ENCODE data around the gene LNP1.
"Not testable (repeated sequence)": the region's sequence is repeated elsewhere in the genome, so short reads cannot be mapped to it uniquely, and the experiment has no call there.

The LNP1 gene

GRCh38 chr3:100440895-100441294 is 39.6 kb downstream of the LNP1 start:
- H3K27me3 ChIP-seq (ENCODE audit: control insufficient read depth, insufficient read depth, low read length) = no peaks in the 10 kb centered on the region
- H3K36me3 ChIP-seq (ENCODE audit: insufficient read depth, low read length) = no peaks in the 10 kb centered on the region
- H3K9ac ChIP-seq (ENCODE audit: low read depth, low read length) = no peak overlapping the region
- H3K4me1 ChIP-seq (ENCODE audit: control insufficient read depth, insufficient read depth, low read length) = no peaks in the 10 kb centered on the region
- no peaks in the 10 kb centered on the region for H3K9me3 ChIP-seq (replicated peaks; ENCODE audit: low read length)
- H3K4me3 ChIP-seq (ENCODE audit: low read length) = no peak overlapping the region
- H3K4me2 ChIP-seq (ENCODE audit: low read length) = no peak overlapping the region

DNA sequence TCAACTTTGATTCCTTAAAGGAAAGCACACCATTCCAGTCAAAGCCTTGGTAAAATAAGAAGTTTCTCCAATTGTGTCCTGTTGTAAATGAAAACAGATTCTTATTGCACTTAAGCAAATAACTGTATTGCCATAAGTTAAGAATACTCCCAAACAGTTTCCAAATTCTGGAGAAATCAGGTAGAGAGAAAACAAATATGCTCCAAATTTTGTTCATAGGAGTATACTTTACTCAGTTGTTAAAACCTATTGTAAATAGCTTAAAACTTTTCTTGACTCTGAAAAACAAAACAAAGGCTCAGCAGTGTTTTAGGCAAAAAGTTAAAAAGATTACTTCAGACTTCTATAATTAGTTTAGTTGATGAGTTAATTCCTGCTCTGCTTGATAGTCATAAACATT is 42.4 kb downstream of the LNP1 start:
- H3K9ac ChIP-seq (ENCODE audit: low read depth, low read length) = no peak overlapping the region

GRCh38 chr3:100447067-100447466 is 45.7 kb downstream of the LNP1 start:
- H3K36me3 ChIP-seq (ENCODE audit: insufficient read depth, low read length); H3K4me1 ChIP-seq (ENCODE audit: control insufficient read depth, insufficient read depth, low read length); H3K4me3 ChIP-seq (ENCODE audit: low read length); H3K27me3 ChIP-seq (ENCODE audit: control insufficient read depth, insufficient read depth, low read length); H3K9me3 ChIP-seq (replicated peaks; ENCODE audit: low read length); H3K4me2 ChIP-seq (ENCODE audit: low read length); H3K9ac ChIP-seq (ENCODE audit: low read depth, low read length): not testable (repeated sequence)

More for the DNA sequence above, 42.4 kb downstream of the LNP1 start:
- Histone ChIP-seq H3K27me3 (ENCODE audit: control insufficient read depth, insufficient read depth, low read length) (no peaks in the 10 kb centered on the region), H3K4me1 (ENCODE audit: control insufficient read depth, insufficient read depth, low read length) (no peaks in the 10 kb centered on the region), H3K4me3 (ENCODE audit: low read length) (no peak overlapping the region), H3K9me3 (replicated peaks; ENCODE audit: low read length) (no peaks in the 10 kb centered on the region), H3K36me3 (ENCODE audit: insufficient read depth, low read length) (no peaks in the 10 kb centered on the region), H3K4me2 (ENCODE audit: low read length) (no peak overlapping the region)

- Histone ChIP-seq H3K9ac (ENCODE audit: low read depth, low read length) (no peak overlapping the region), H3K4me1 (ENCODE audit: control insufficient read depth, insufficient read depth, low read length) (no peaks in the 10 kb centered on the region), H3K4me2 (ENCODE audit: low read length) (no peak overlapping the region), H3K4me3 (ENCODE audit: low read length) (no peak overlapping the region), H3K9me3 (replicated peaks; ENCODE audit: low read length) (no peaks in the 10 kb centered on the region), H3K36me3 (ENCODE audit: insufficient read depth, low read length) (no peaks in the 10 kb centered on the region), H3K27me3 (ENCODE audit: control insufficient read depth, insufficient read depth, low read length) (no peaks in the 10 kb centered on the region)
Observed at GRCh38 chr3:100448079-100448478, 46.7 kb downstream of the LNP1 start.

GRCh38 chr3:100449214-100449613 is 47.9 kb downstream of the LNP1 start:
- no peaks in the 10 kb centered on the region for H3K27me3 ChIP-seq (ENCODE audit: control insufficient read depth, insufficient read depth, low read length)
- H3K4me2 ChIP-seq (ENCODE audit: low read length) = no peak overlapping the region
- H3K9me3 ChIP-seq (replicated peaks; ENCODE audit: low read length) = no peaks in the 10 kb centered on the region
- H3K36me3 ChIP-seq (ENCODE audit: insufficient read depth, low read length) = no peaks in the 10 kb centered on the region
- no peaks in the 10 kb centered on the region for H3K4me1 ChIP-seq (ENCODE audit: control insufficient read depth, insufficient read depth, low read length)
- H3K9ac ChIP-seq (ENCODE audit: low read depth, low read length) = no peak overlapping the region
- no peak overlapping the region for H3K4me3 ChIP-seq (ENCODE audit: low read length)

- no peaks in the 10 kb centered on the region for H3K9me3 ChIP-seq (replicated peaks; ENCODE audit: low read length)
- H3K27me3 ChIP-seq (ENCODE audit: control insufficient read depth, insufficient read depth, low read length) = no peaks in the 10 kb centered on the region
- H3K4me1 ChIP-seq (ENCODE audit: control insufficient read depth, insufficient read depth, low read length) = no peaks in the 10 kb centered on the region
- no peak overlapping the region for H3K4me2 ChIP-seq (ENCODE audit: low read length)
- H3K4me3 ChIP-seq (ENCODE audit: low read length) = no peak overlapping the region
- no peak overlapping the region for H3K9ac ChIP-seq (ENCODE audit: low read depth, low read length)
- H3K36me3 ChIP-seq (ENCODE audit: insufficient read depth, low read length) = no peaks in the 10 kb centered on the region
Observed at GRCh38 chr3:100454677-100455076, 53.3 kb downstream of the LNP1 start.

GRCh38 chr3:100455841-100456550 is 54.7 kb downstream of the LNP1 start:
- H3K27me3 ChIP-seq (ENCODE audit: control insufficient read depth, insufficient read depth, low read length) = no peaks in the 10 kb centered on the region
- no peaks in the 10 kb centered on the region for H3K36me3 ChIP-seq (ENCODE audit: insufficient read depth, low read length)
- H3K4me3 ChIP-seq (ENCODE audit: low read length) = no peak overlapping the region
- no peaks in the 10 kb centered on the region for H3K9me3 ChIP-seq (replicated peaks; ENCODE audit: low read length)
- no peaks in the 10 kb centered on the region for H3K4me1 ChIP-seq (ENCODE audit: control insufficient read depth, insufficient read depth, low read length)
- no peak overlapping the region for H3K4me2 ChIP-seq (ENCODE audit: low read length)
- H3K9ac ChIP-seq (ENCODE audit: low read depth, low read length) = no peak overlapping the region

- no peaks in the 10 kb centered on the region for H3K4me1 ChIP-seq (ENCODE audit: control insufficient read depth, insufficient read depth, low read length)
- H3K9ac ChIP-seq (ENCODE audit: low read depth, low read length) = no peak overlapping the region
- H3K4me2 ChIP-seq (ENCODE audit: low read length) = no peak overlapping the region
- no peaks in the 10 kb centered on the region for H3K9me3 ChIP-seq (replicated peaks; ENCODE audit: low read length)
- H3K36me3 ChIP-seq (ENCODE audit: insufficient read depth, low read length) = no peaks in the 10 kb centered on the region
- no peaks in the 10 kb centered on the region for H3K27me3 ChIP-seq (ENCODE audit: control insufficient read depth, insufficient read depth, low read length)
- H3K4me3 ChIP-seq (ENCODE audit: low read length) = no peak overlapping the region
Observed at GRCh38 chr3:100456745-100457144, 55.4 kb downstream of the LNP1 start.

DNA sequence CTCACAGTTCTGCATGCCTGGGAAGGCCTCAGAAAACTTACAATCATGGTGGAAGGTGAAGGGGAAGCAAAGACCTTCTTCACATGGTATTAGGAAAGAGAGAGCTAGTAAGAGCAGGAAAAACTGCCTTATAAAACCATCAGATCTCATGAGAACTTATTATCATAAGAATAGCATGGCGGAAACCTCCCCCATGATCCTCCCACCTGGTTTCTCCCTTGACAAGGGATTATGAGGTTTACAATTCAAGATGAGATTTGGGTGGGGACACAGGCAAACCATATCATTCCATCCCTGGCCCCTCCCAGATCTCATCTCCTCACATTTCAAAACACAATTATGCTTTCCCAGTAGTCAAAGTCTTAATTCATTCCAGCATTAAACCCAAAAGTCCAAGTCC is 56.5 kb downstream of the LNP1 start:
- Histone ChIP-seq H3K4me3 (ENCODE audit: low read length) (no peak overlapping the region), H3K9ac (ENCODE audit: low read depth, low read length) (no peak overlapping the region), H3K9me3 (replicated peaks; ENCODE audit: low read length) (no peaks in the 10 kb centered on the region), H3K27me3 (ENCODE audit: control insufficient read depth, insufficient read depth, low read length) (no peaks in the 10 kb centered on the region), H3K4me2 (ENCODE audit: low read length) (no peak overlapping the region), H3K4me1 (ENCODE audit: control insufficient read depth, insufficient read depth, low read length) (no peaks in the 10 kb centered on the region), H3K36me3 (ENCODE audit: insufficient read depth, low read length) (no peaks in the 10 kb centered on the region)

GRCh38 chr3:100458814-100459213 is 57.5 kb downstream of the LNP1 start:
- no peaks in the 10 kb centered on the region for H3K9me3 ChIP-seq (replicated peaks; ENCODE audit: low read length)
- H3K9ac ChIP-seq (ENCODE audit: low read depth, low read length) = no peak overlapping the region
- no peak overlapping the region for H3K4me2 ChIP-seq (ENCODE audit: low read length)
- H3K4me1 ChIP-seq (ENCODE audit: control insufficient read depth, insufficient read depth, low read length) = no peaks in the 10 kb centered on the region
- H3K4me3 ChIP-seq (ENCODE audit: low read length) = no peak overlapping the region
- no peaks in the 10 kb centered on the region for H3K36me3 ChIP-seq (ENCODE audit: insufficient read depth, low read length)
- H3K27me3 ChIP-seq (ENCODE audit: control insufficient read depth, insufficient read depth, low read length) = no peaks in the 10 kb centered on the region

DNA sequence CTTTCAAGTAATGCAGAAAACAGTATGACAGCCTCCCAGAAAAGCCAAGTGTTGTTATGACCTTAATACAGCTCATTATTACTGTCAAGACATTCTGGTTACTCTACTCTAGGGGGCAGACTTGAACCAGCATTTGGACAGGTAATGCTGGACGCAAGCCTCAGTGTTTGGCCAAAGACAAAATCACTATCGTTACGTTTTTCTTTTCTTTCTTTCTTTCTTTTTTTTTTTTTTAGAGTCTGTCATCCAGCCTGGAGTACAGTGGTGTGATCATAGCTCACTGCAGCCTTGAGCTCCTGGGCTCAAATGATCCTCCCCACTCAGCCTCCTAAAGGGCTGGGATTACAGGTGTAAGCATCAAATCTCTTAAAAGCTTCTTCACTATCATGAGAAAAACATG is 61.7 kb downstream of the LNP1 start:
- Histone ChIP-seq H3K4me3 (ENCODE audit: low read length) (no peak overlapping the region), H3K9me3 (replicated peaks; ENCODE audit: low read length) (no peaks in the 10 kb centered on the region)

GRCh38 chr3:100463646-100464155 is 62.4 kb downstream of the LNP1 start:
- Histone ChIP-seq H3K9me3 (replicated peaks; ENCODE audit: low read length) (no peaks in the 10 kb centered on the region), H3K27me3 (ENCODE audit: control insufficient read depth, insufficient read depth, low read length) (no peaks in the 10 kb centered on the region), H3K4me3 (ENCODE audit: low read length) (no peak overlapping the region), H3K4me1 (ENCODE audit: control insufficient read depth, insufficient read depth, low read length) (no peaks in the 10 kb centered on the region), H3K36me3 (ENCODE audit: insufficient read depth, low read length) (no peaks in the 10 kb centered on the region), H3K9ac (ENCODE audit: low read depth, low read length) (no peak overlapping the region), H3K4me2 (ENCODE audit: low read length) (no peak overlapping the region)

More for the DNA sequence above, 61.7 kb downstream of the LNP1 start:
- Histone ChIP-seq H3K4me2 (ENCODE audit: low read length) (no peak overlapping the region), H3K4me1 (ENCODE audit: control insufficient read depth, insufficient read depth, low read length) (no peaks in the 10 kb centered on the region), H3K36me3 (ENCODE audit: insufficient read depth, low read length) (no peaks in the 10 kb centered on the region), H3K27me3 (ENCODE audit: control insufficient read depth, insufficient read depth, low read length) (no peaks in the 10 kb centered on the region), H3K9ac (ENCODE audit: low read depth, low read length) (no peak overlapping the region)
